T-helper 2 cell treated with Interferon-gamma antibody and Interleukin-4, amounts not matched to agents 5 μg/mL and 100 μg/mL, for 36 hours (primary cell): ENCODE data around the gene ADD3.
A peak's percentile ranks its signal among the peaks of the same experiment; 100 is the strongest.

Experiments used
- DNase-seq: peaks from one replicate; pipeline ENCODE4 v3.0.0; 2021; ENCODE audit warnings: low spot score
- H3K27ac Mint-ChIP-seq: one replicate; pipeline ENCODE4 v1.8.0; 2021; ENCODE audit warnings: mild to moderate bottlenecking, mixed read lengths
- H3K27me3 Mint-ChIP-seq: one replicate; pipeline ENCODE4 v1.8.0; 2021; ENCODE audit warnings: low read depth, mixed read lengths
- H3K36me3 Mint-ChIP-seq: one replicate; pipeline ENCODE4 v1.8.0; 2021; ENCODE audit warnings: low read depth, mixed read lengths
- H3K4me1 Mint-ChIP-seq: one replicate; pipeline ENCODE4 v1.8.0; 2021; ENCODE audit warnings: low read depth, mixed read lengths
- H3K4me3 Mint-ChIP-seq: one replicate; pipeline ENCODE4 v1.8.0; 2022; ENCODE audit warnings: mild to moderate bottlenecking, moderate library complexity, mixed read lengths
- H3K9me3 Mint-ChIP-seq: one replicate; pipeline ENCODE4 v1.8.0; 2021; ENCODE audit warnings: mixed read lengths

The ADD3 gene

DNA sequence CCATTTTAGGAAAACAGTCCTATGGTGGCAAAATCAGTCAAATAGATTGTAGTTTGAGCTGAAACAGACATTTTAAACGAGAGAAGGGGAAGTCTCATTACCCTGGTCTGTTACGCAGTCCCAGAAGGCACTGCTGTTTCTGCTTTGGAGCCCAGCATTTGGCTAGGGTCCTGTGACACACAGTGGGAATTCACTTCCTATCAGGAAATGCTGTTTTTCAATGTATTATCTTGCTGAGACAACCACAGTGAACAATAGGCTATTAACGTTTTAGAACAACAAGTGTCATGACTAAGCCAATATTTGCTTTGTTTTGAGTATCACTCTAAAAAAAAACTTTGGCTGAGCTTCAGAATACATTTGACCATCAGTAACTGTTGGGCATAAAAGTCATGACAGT, 74.1 kb downstream of the ADD3 start:
- Mint-ChIP-seq H3K9me3 (peaks cover 4% of the 10 kb centered on the region), H3K36me3 (peaks cover 48% of the 10 kb centered on the region), H3K27me3 (no peaks in the 10 kb centered on the region), H3K4me1 (peaks cover 71% of the 10 kb centered on the region), H3K4me3 (peak overlapping the region; percentile 36), H3K27ac (peak overlapping the region; percentile 64)
- DNase-seq, result no peak

GRCh38 chr10:110083884-110084283, 76.1 kb downstream of the ADD3 start:
- Mint-ChIP-seq H3K4me3 (no peak overlapping the region), H3K27ac (peak overlapping the region; percentile 43), H3K4me1 (peaks cover 74% of the 10 kb centered on the region), H3K27me3 (no peaks in the 10 kb centered on the region), H3K36me3 (peaks cover 55% of the 10 kb centered on the region), H3K9me3 (peaks cover 4% of the 10 kb centered on the region)
- DNase-seq, result no peak

DNA sequence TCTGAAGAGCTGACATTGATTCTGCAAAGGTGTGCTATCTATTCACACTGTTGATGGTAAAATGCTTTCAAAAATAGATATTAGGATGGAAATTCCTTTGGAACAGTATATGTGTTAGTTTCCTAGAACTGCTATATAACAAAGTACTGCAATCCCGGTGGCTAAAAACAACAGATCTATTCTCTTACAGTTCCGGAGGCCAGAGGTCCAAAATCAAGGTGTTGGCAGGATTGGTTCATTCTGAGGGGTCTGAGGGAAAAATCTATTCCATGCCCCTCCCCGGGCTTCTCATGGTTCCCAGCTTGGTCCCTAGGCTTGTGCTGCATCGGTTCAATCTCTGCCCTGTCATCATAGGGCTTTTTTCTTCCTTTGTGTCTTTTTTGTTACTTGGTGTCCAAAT, 79.9 kb downstream of the ADD3 start:
- Mint-ChIP-seq H3K27me3 (no peaks in the 10 kb centered on the region), H3K9me3 (peaks cover 3% of the 10 kb centered on the region), H3K36me3 (peaks cover 51% of the 10 kb centered on the region), H3K4me3 (peak overlapping the region; percentile 5), H3K27ac (peak overlapping the region; percentile 55), H3K4me1 (peaks cover 54% of the 10 kb centered on the region)
- DNase-seq, result no peak

DNA sequence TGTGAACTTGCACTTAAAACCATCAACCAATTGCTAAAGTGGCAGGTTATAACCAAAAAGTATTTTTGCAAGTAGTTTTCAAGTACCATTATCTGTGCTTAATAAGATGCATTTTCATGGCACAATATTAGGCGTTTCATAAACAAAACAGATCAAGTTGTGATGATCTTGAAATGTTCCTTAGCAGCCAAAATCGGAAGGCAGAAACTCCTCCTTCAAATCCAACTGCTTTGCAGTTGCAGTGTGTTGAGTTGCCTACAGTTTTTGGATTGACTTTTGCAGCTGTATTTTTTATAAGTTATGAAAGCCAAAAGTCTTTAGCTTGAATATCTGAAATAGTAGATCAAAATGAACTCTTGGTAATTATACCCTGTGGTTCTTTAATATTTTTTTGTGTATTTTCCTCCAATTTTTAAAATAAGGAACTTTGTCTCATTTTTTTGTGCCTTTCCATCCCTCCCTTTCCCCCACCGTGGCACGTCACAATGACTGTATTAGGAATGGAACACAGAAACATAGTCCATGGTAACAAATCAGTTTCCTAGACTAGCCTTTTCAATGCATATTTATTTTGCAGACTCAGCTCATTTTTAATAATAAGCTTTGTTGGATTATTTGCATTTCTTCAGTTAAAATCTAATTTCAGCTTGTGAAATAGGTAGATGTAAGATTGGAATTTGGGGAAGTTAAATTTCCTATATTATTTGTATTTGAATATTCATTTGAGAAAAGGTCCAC, 80.8 kb downstream of the ADD3 start:
- Mint-ChIP-seq H3K36me3 (peaks cover 46% of the 10 kb centered on the region), H3K9me3 (no peaks in the 10 kb centered on the region), H3K4me3 (peak overlapping the region; percentile 5), H3K27ac (no peak overlapping the region), H3K4me1 (peaks cover 52% of the 10 kb centered on the region), H3K27me3 (no peaks in the 10 kb centered on the region)
- DNase-seq, result no peak

DNA sequence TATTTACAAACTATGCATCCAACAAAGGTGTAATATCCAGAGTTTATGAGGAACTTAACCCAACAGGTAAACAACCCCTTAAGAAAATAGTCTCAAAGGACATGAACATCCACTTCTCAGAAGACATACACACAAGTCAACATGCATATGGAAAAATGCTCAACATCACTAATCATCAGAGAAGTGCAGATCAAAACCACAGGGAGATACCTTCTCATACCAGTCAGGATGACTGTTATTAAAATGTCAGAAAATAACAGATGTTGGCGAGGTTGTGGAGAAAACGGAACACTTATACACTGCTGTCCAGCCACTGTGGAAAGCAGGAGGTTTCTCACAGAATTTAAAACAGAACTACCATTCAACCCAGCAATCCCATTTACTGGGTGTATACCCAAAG, 84.0 kb downstream of the ADD3 start:
- Mint-ChIP-seq H3K36me3 (peaks cover 31% of the 10 kb centered on the region), H3K27ac (no peak overlapping the region), H3K9me3 (no peaks in the 10 kb centered on the region), H3K4me1 (peaks cover 41% of the 10 kb centered on the region), H3K27me3 (no peaks in the 10 kb centered on the region), H3K4me3 (no peak overlapping the region)
- no peak for DNase-seq

DNA sequence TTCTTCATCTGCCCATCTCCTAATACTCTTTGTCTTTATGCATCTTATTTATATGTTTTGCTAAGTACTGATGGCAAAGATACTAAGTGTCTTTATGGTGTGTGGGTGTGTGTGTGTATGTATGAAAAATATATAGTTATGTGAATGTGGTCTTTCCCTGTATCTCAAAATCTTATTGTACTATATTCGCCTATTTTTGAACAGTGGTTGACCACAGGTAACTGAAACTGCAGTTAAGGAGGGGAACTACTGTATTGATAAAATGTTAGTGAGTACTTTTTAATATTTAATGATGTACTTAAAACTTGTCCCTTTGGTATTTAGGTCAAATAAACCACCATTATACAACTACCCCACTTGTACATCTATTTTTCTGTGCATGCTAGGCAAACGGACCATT, 85.9 kb downstream of the ADD3 start:
- DNase-seq, result no peak

GRCh38 chr10:110094786-110095185, 87.0 kb downstream of the ADD3 start:
- DNase-seq, result no peak
- Mint-ChIP-seq H3K4me3 (no peak overlapping the region), H3K36me3 (peaks cover 27% of the 10 kb centered on the region), H3K27ac (no peak overlapping the region), H3K4me1 (peaks cover 28% of the 10 kb centered on the region), H3K9me3 (no peaks in the 10 kb centered on the region), H3K27me3 (no peaks in the 10 kb centered on the region)

More for the DNA sequence above, 85.9 kb downstream of the ADD3 start:
- H3K9me3 Mint-ChIP-seq, result no peaks in the 10 kb centered on the region
- H3K36me3 Mint-ChIP-seq, result peaks cover 24% of the 10 kb centered on the region
- H3K4me1 Mint-ChIP-seq, result peaks cover 29% of the 10 kb centered on the region
- H3K27me3 Mint-ChIP-seq, result no peaks in the 10 kb centered on the region
- no peak overlapping the region for H3K4me3 Mint-ChIP-seq
- H3K27ac Mint-ChIP-seq, result no peak overlapping the region

DNA sequence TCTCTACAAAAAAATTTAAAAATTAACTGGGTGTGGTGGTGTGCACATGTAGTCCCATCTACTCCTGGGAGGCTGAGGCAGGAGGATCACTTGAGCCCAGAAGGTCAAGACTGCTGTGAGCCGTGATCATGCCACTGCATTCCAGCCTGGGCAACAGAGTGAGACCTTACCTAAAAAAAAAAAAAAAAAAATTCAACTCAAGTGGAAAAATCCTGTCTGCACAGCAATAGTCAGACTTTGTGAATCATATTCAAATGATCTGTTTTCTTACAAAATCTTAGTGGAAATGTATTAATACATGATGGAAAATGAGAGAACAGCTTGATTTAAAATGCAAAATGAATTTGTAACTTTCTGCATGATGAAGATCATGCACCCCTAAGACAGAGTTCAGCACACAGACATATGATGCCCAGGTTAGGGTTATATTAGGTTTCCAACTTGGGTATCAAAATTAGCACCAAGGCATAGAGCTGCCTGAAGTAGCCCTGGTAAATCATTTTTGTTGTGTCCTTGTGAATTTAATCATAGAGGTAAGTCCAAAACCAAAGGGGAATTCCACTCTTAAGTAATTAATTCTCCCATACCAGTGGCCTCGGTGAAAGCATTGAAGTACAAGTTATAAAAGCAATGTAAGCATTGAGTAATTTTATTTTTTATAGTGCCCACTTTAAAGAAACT, 93.8 kb downstream of the ADD3 start:
- DNase-seq, result no peak
- Mint-ChIP-seq H3K4me1 (peaks cover 21% of the 10 kb centered on the region), H3K27ac (no peak overlapping the region), H3K27me3 (no peaks in the 10 kb centered on the region), H3K9me3 (no peaks in the 10 kb centered on the region), H3K36me3 (peaks cover 53% of the 10 kb centered on the region), H3K4me3 (no peak overlapping the region)

- no peak for DNase-seq
- Mint-ChIP-seq H3K4me3 (no peak overlapping the region), H3K9me3 (no peaks in the 10 kb centered on the region), H3K27ac (no peak overlapping the region), H3K27me3 (no peaks in the 10 kb centered on the region), H3K36me3 (peaks cover 62% of the 10 kb centered on the region), H3K4me1 (peaks cover 19% of the 10 kb centered on the region)
Observed at GRCh38 chr10:110103921-110104461, 96.2 kb downstream of the ADD3 start.

- H3K4me1 Mint-ChIP-seq, result peaks cover 15% of the 10 kb centered on the region
- peaks cover 64% of the 10 kb centered on the region for H3K36me3 Mint-ChIP-seq
- H3K4me3 Mint-ChIP-seq, result no peak overlapping the region
- DNase-seq, result no peak
- H3K27ac Mint-ChIP-seq, result no peak overlapping the region
- H3K9me3 Mint-ChIP-seq, result no peaks in the 10 kb centered on the region
- H3K27me3 Mint-ChIP-seq, result no peaks in the 10 kb centered on the region
Observed at GRCh38 chr10:110105873-110106272, 98.1 kb downstream of the ADD3 start.

DNA sequence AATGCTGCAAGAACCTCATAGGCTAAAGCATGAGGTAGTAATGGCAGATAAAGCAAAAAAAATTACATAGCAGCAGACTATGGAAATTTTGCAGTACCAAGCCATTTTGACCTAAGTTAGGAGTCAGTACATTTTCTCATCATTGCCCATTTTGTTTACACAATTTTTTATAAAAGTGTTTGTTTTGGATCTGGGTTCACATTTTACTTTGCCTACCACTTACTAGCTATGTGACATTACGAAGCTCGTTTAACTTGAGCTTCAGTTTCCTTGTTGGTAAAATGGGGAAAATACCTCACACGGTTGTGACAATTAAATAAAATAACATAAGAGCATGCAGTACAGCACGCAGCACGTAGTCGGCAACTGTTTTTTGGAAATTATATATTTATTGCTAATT, 99.6 kb downstream of the ADD3 start:
- no peak overlapping the region for H3K27ac Mint-ChIP-seq
- H3K4me3 Mint-ChIP-seq, result no peak overlapping the region
- H3K36me3 Mint-ChIP-seq, result peaks cover 59% of the 10 kb centered on the region
- H3K4me1 Mint-ChIP-seq, result peaks cover 7% of the 10 kb centered on the region
- no peaks in the 10 kb centered on the region for H3K27me3 Mint-ChIP-seq
- no peaks in the 10 kb centered on the region for H3K9me3 Mint-ChIP-seq
- no peak for DNase-seq

DNA sequence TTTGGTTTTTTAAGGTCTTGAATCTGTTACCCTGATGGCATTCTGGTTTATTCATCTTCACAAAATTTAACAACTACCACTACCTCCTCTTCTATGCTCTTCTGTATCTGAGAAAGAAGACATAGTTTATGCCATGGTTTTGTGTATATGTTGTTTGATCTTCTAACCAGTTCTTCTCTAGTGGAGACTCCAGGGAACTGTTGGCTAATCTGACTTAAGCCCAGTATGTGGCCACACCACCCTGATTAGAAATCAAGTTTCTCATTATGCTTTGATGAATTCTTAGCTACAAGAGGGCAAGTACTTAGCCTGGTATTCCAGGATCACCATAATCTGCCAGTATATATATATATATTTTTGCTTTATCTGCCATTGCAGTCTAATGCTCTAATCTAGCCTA, 100.1 kb downstream of the ADD3 start:
- Mint-ChIP-seq H3K27me3 (no peaks in the 10 kb centered on the region), H3K27ac (no peak overlapping the region), H3K4me3 (no peak overlapping the region), H3K36me3 (peaks cover 60% of the 10 kb centered on the region), H3K9me3 (no peaks in the 10 kb centered on the region), H3K4me1 (peaks cover 7% of the 10 kb centered on the region)
- no peak for DNase-seq

DNA sequence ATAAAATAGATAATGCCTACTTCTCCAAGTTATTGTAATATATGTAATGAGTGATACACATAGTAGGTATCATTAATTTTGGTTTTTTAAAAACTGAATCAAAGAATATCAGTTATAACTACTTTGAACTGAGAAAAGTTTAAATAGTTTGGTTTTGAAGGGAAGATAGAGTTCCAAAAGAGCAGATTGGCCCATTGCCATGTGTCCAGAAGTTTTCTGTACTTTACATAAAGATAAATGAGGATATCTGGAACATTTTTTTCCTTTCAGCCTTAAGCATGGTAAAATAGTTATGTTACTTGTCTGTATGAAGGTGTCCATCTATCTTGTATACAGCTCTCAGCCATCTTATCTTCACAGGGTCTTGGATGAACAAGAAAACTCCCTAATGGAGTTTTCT, 101.7 kb downstream of the ADD3 start:
- no peaks in the 10 kb centered on the region for H3K9me3 Mint-ChIP-seq
- peaks cover 67% of the 10 kb centered on the region for H3K36me3 Mint-ChIP-seq
- no peak overlapping the region for H3K4me3 Mint-ChIP-seq
- DNase-seq, result no peak
- peaks cover 3% of the 10 kb centered on the region for H3K4me1 Mint-ChIP-seq
- H3K27ac Mint-ChIP-seq, result no peak overlapping the region
- H3K27me3 Mint-ChIP-seq, result no peaks in the 10 kb centered on the region

DNA sequence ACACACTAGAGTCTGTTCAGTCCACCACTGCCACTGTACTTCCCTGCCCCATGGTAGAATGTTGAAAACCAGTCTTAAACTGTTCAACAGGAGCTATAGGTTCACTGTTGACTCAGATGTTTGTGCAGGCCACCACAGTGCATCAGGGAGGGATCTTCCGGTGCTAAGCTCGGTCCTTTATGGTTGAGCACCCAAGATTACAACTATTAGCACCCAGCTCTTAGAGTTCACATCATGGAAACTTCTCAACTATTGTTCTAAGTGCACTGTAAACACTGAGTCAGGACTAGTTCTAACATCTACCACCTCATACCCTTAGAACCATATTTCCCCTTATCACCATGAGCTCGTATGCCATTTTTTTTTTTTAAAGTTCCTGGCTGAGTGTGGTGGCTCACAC, 102.6 kb downstream of the ADD3 start:
- no peak overlapping the region for H3K4me3 Mint-ChIP-seq
- peaks cover 3% of the 10 kb centered on the region for H3K4me1 Mint-ChIP-seq
- H3K9me3 Mint-ChIP-seq, result no peaks in the 10 kb centered on the region
- H3K27me3 Mint-ChIP-seq, result no peaks in the 10 kb centered on the region
- peaks cover 65% of the 10 kb centered on the region for H3K36me3 Mint-ChIP-seq
- peak overlapping the region; percentile 29 for H3K27ac Mint-ChIP-seq
- DNase-seq, result no peak
